Endodermal cell (in vitro differentiated cells): ENCODE results near the gene WDR7. TPM values are rescaled to one million over a fixed set of nuclear protein-coding genes. Genes with fewer than 3 reads are reported as not detected.

ENCODE experiments used
- DNase-seq: peaks from one replicate; pipeline ENCODE4 v3.0.0-alpha.2; 2017
- H3K27ac ChIP-seq: 2 replicates; pipeline ENCODE4 v1.5.1; 2013; ENCODE audit warnings: mild to moderate bottlenecking, low read depth, low read length, moderate library complexity
- H3K27me3 ChIP-seq: 2 replicates; pipeline ENCODE4 v1.6.1; 2013; ENCODE audit warnings: mild to moderate bottlenecking, low read length, moderate library complexity; ENCODE audit not compliant: insufficient read depth, control insufficient read depth, poor library complexity, severe bottlenecking
- H3K36me3 ChIP-seq: 2 replicates; pipeline ENCODE4 v1.7.0; 2013; ENCODE audit warnings: mild to moderate bottlenecking, low read length, moderate library complexity; ENCODE audit not compliant: control insufficient read depth, insufficient read depth
- H3K4me1 ChIP-seq: one replicate; pipeline ENCODE4 v1.7.0; 2013; ENCODE audit warnings: low read length; ENCODE audit not compliant: control insufficient read depth, insufficient read depth
- H3K4me3 ChIP-seq: 2 replicates; pipeline ENCODE4 v1.5.1; 2013; ENCODE audit warnings: mild to moderate bottlenecking, low read length, moderate library complexity
- H3K9ac ChIP-seq: 2 replicates; pipeline ENCODE4 v1.6.1; 2013; ENCODE audit warnings: mild to moderate bottlenecking, low read length, moderate library complexity; ENCODE audit not compliant: poor library complexity, severe bottlenecking; ENCODE audit errors: extremely low read depth
- H3K9me3 ChIP-seq: 2 replicates; pipeline ENCODE4 v1.6.1; 2013; ENCODE audit warnings: mild to moderate bottlenecking, low read length, moderate library complexity; ENCODE audit not compliant: control insufficient read depth
- H3K27ac Mint-ChIP-seq: 2 replicates; pipeline ENCODE4 v1.8.0; 2020; ENCODE audit warnings: mixed read lengths
- H3K27me3 Mint-ChIP-seq: 2 replicates; pipeline ENCODE4 v1.8.0; 2021; ENCODE audit warnings: mild to moderate bottlenecking, mixed read lengths; ENCODE audit not compliant: insufficient read depth
- H3K36me3 Mint-ChIP-seq: 2 replicates; pipeline ENCODE4 v1.8.0; 2020; ENCODE audit warnings: low read depth, mixed read lengths
- H3K4me1 Mint-ChIP-seq: 2 replicates; pipeline ENCODE4 v1.8.0; 2020; ENCODE audit warnings: mixed read lengths
- H3K4me3 Mint-ChIP-seq: 2 replicates; pipeline ENCODE4 v1.8.0; 2020; ENCODE audit warnings: mild to moderate bottlenecking, moderate library complexity, mixed read lengths
- H3K9me3 Mint-ChIP-seq: 2 replicates; pipeline ENCODE4 v1.8.0; 2020; ENCODE audit warnings: mild to moderate bottlenecking, mixed read lengths
- CTCF ChIP-seq: fragments of 200-600 bp; sonication (generic); conservative IDR thresholded peaks from 2 replicates; pipeline ENCODE4 v1.5.0; 2021; ENCODE audit warnings: antibody characterized with exemption, mild to moderate bottlenecking
- WGBS, 2 experiments: methylation state at CpG; one replicate each; pipeline versions ENCODE4 v1.1.5 to v1.1.7; 2013; ENCODE audit warnings: missing lambda C conversion rate in 2 of 2, mixed read lengths in 1 of 2; ENCODE audit not compliant: insufficient coverage in 1 of 2, insufficient read length in 1 of 2; 5-methylcytosine and 5-hydroxymethylcytosine counted together
- total RNA-seq, 2 donors: library from RNA; stranded (reverse); fragmentation: NEBNext Ultra II Directional in 1 of 2; extraction: Animal tissue kit (Norgen Biotek cat#: 25700) in 1 of 2; gene quantifications; 2 replicates in 1 of 2; 3 replicates in 1 of 2; pipeline ENCODE4 v1.2.1, GENCODE V29; 2021

WDR7 gene
- total RNA-seq, 2 donors from 2014 or later: 17.1 to 22.5 TPM

GRCh38 chr18:56712761-56713160, 61.6 kb downstream of the WDR7 start:
- H3K4me3 Mint-ChIP-seq: no peak overlapping the region
- WGBS, 2 experiments: 97% methylated on average over 1 of the region's 3 CpGs; no CpG with 5 or more reads in 1 of the 2 experiments
- no peaks in the 10 kb centered on the region for H3K27me3 Mint-ChIP-seq
- no peak for DNase-seq
- H3K4me1 ChIP-seq: peaks cover 9% of the 10 kb centered on the region
- no peak overlapping the region for H3K9ac ChIP-seq
- peaks cover 21% of the 10 kb centered on the region for H3K4me1 Mint-ChIP-seq
- H3K36me3 ChIP-seq: no peaks in the 10 kb centered on the region
- H3K27me3 ChIP-seq: no peaks in the 10 kb centered on the region
- no peaks in the 10 kb centered on the region for H3K36me3 Mint-ChIP-seq
- no peaks in the 10 kb centered on the region for H3K9me3 ChIP-seq
- no peak overlapping the region for H3K27ac ChIP-seq
- H3K9me3 Mint-ChIP-seq: no peaks in the 10 kb centered on the region
- no peak overlapping the region for H3K4me3 ChIP-seq
- no peak for TF ChIP-seq CTCF
- no peak overlapping the region for H3K27ac Mint-ChIP-seq

- Histone ChIP-seq H3K4me1 (peaks cover 9% of the 10 kb centered on the region), H3K27me3 (no peaks in the 10 kb centered on the region), H3K9ac (no peak overlapping the region), H3K4me3 (no peak overlapping the region), H3K9me3 (no peaks in the 10 kb centered on the region), H3K36me3 (no peaks in the 10 kb centered on the region), H3K27ac (no peak overlapping the region)
- Mint-ChIP-seq H3K4me3 (no peak overlapping the region), H3K9me3 (no peaks in the 10 kb centered on the region), H3K27me3 (no peaks in the 10 kb centered on the region), H3K36me3 (peaks cover 2% of the 10 kb centered on the region), H3K27ac (no peak overlapping the region), H3K4me1 (peaks cover 21% of the 10 kb centered on the region)
- DNase-seq: no peak
- WGBS, 2 experiments: 87 to 90% methylated on average over 4 to 5 of the region's 5 CpGs
- no peak for TF ChIP-seq CTCF
Measured at GRCh38 chr18:56715121-56715520, 64.0 kb downstream of the WDR7 start.

GRCh38 chr18:56716692-56717146, 65.6 kb downstream of the WDR7 start:
- no peaks in the 10 kb centered on the region for H3K9me3 Mint-ChIP-seq
- H3K9ac ChIP-seq: no peak overlapping the region
- no peaks in the 10 kb centered on the region for H3K36me3 ChIP-seq
- H3K4me3 ChIP-seq: no peak overlapping the region
- H3K27ac Mint-ChIP-seq: no peak overlapping the region
- peaks cover 23% of the 10 kb centered on the region for H3K4me1 Mint-ChIP-seq
- 60% methylated on average over 1 of the region's 2 CpGs; no CpG with 5 or more reads in 1 of the 2 experiments for whole genome bisulfite sequencing, 2 experiments
- no peaks in the 10 kb centered on the region for H3K27me3 ChIP-seq
- no peaks in the 10 kb centered on the region for H3K9me3 ChIP-seq
- no peak overlapping the region for H3K27ac ChIP-seq
- no peak for DNase-seq
- H3K36me3 Mint-ChIP-seq: peaks cover 2% of the 10 kb centered on the region
- H3K4me3 Mint-ChIP-seq: no peak overlapping the region
- no peaks in the 10 kb centered on the region for H3K27me3 Mint-ChIP-seq
- peaks cover 9% of the 10 kb centered on the region for H3K4me1 ChIP-seq
- TF ChIP-seq CTCF: no peak
